CD14-positive monocyte (primary cell): ENCODE results near the gene TRIM45. TPM values are rescaled to one million over a fixed set of nuclear protein-coding genes. Genes with fewer than 3 reads are reported as not detected.

Experiments
- DNase-seq, 3 donors: peaks; one replicate each; pipeline ENCODE4 v3.0.0-alpha.2; 2011 to 2022
- H2AFZ ChIP-seq: 2 replicates; pipeline ENCODE4 v1.6.0; 2012; ENCODE audit warnings: mild to moderate bottlenecking, low read depth, low read length, inconsistent platforms; ENCODE audit not compliant: insufficient read depth, poor library complexity, severe bottlenecking
- H3K27ac ChIP-seq, 2 donors: 1 replicate in 1 of 2; 2 replicates in 1 of 2; pipeline ENCODE4 v1.5.1; 2012 to 2013; ENCODE audit warnings: low read length in 2 of 2, control low read depth in 1 of 2, inconsistent platforms in 1 of 2, low read depth in 1 of 2, mild to moderate bottlenecking in 1 of 2
- H3K27me3 ChIP-seq, 2 donors: one replicate each; pipeline versions ENCODE4 v1.6.0 to v1.6.1; 2011 to 2013; ENCODE audit warnings: low read length in 2 of 2; ENCODE audit not compliant: control insufficient read depth in 2 of 2, insufficient read depth in 2 of 2
- H3K36me3 ChIP-seq, 2 donors: replicated peaks in 1 of 2; 1 replicate in 1 of 2; 2 replicates in 1 of 2; pipeline versions ENCODE4 v1.5.1 to v1.6.1; 2012 to 2013; ENCODE audit warnings: low read length in 2 of 2, control low read depth in 1 of 2, inconsistent platforms in 1 of 2, mild to moderate bottlenecking in 1 of 2; ENCODE audit not compliant: insufficient read depth in 2 of 2, control insufficient read depth in 1 of 2
- H3K4me1 ChIP-seq, 2 donors: 1 replicate in 1 of 2; 2 replicates in 1 of 2; pipeline versions ENCODE4 v1.5.1 to v1.6.1; 2012 to 2013; ENCODE audit warnings: low read length in 2 of 2, control low read depth in 1 of 2, inconsistent platforms in 1 of 2, mild to moderate bottlenecking in 1 of 2, moderate library complexity in 1 of 2; ENCODE audit not compliant: insufficient read depth in 2 of 2, control insufficient read depth in 1 of 2
- H3K4me2 ChIP-seq: replicated peaks from 2 replicates; pipeline ENCODE3; 2012; ENCODE audit warnings: low read length, moderate library complexity, mild to moderate bottlenecking; ENCODE audit not compliant: poor library complexity, severe bottlenecking; ENCODE audit errors: extremely low read depth
- H3K4me3 ChIP-seq, 3 experiments: fragments of 200-600 bp in 1 of 3; sonication (generic) in 1 of 3; replicated peaks in 1 of 3; 1 replicate in 2 of 3; 2 replicates in 1 of 3; pipeline ENCODE4 v1.5.1; 2011 to 2013; ENCODE audit warnings: low read length in 3 of 3, mild to moderate bottlenecking in 3 of 3, control low read depth in 2 of 3, low read depth in 2 of 3, inconsistent platforms in 1 of 3, moderate library complexity in 1 of 3
- H3K79me2 ChIP-seq: 2 replicates; pipeline ENCODE4 v1.6.0; 2012; ENCODE audit warnings: mild to moderate bottlenecking, control low read depth, inconsistent platforms, low read length, moderate library complexity; ENCODE audit not compliant: insufficient read depth
- H3K9ac ChIP-seq: 2 replicates; pipeline ENCODE4 v1.6.0; 2017; ENCODE audit warnings: low read length, mild to moderate bottlenecking; ENCODE audit not compliant: insufficient read depth, poor library complexity, severe bottlenecking
- H3K9me3 ChIP-seq, 2 donors: replicated peaks in 1 of 2; 1 replicate in 1 of 2; 2 replicates in 1 of 2; pipeline versions ENCODE4 v1.5.1 to v1.6.1; 2012 to 2013; ENCODE audit warnings: low read length in 2 of 2, control low read depth in 1 of 2; ENCODE audit not compliant: control insufficient read depth in 1 of 2, insufficient read depth in 1 of 2
- H4K20me1 ChIP-seq: 2 replicates; pipeline ENCODE4 v1.6.0; 2012; ENCODE audit warnings: mild to moderate bottlenecking, low read length, control low read depth, moderate library complexity; ENCODE audit not compliant: insufficient read depth
- H3K27ac Mint-ChIP-seq, 7 donors: one replicate each; pipeline ENCODE4 v1.8.0; 2020; ENCODE audit warnings: mild to moderate bottlenecking in 7 of 7, mixed read lengths in 7 of 7, moderate library complexity in 6 of 7, inconsistent platforms in 2 of 7
- H3K27me3 Mint-ChIP-seq, 3 donors: one replicate each; pipeline ENCODE4 v1.8.0; 2021 to 2022; ENCODE audit warnings: low read depth in 3 of 3, mild to moderate bottlenecking in 3 of 3, mixed read lengths in 3 of 3, moderate library complexity in 3 of 3, inconsistent platforms in 1 of 3
- H3K36me3 Mint-ChIP-seq, 2 donors: one replicate each; pipeline ENCODE4 v1.8.0; 2020; ENCODE audit warnings: mixed read lengths in 2 of 2, inconsistent platforms in 1 of 2, mild to moderate bottlenecking in 1 of 2
- H3K4me1 Mint-ChIP-seq: one replicate; pipeline ENCODE4 v1.8.0; 2020; ENCODE audit warnings: mild to moderate bottlenecking, mixed read lengths
- H3K4me3 Mint-ChIP-seq, 2 donors: one replicate each; pipeline ENCODE4 v1.8.0; 2020; ENCODE audit warnings: mild to moderate bottlenecking in 2 of 2, mixed read lengths in 2 of 2, moderate library complexity in 1 of 2
- H3K9me3 Mint-ChIP-seq, 7 donors: one replicate each; pipeline ENCODE4 v1.8.0; 2020 to 2022; ENCODE audit warnings: mixed read lengths in 7 of 7, mild to moderate bottlenecking in 6 of 7, moderate library complexity in 6 of 7, inconsistent platforms in 2 of 7
- CTCF ChIP-seq: fragments of 200-600 bp; IDR thresholded peaks from one replicate; pipeline ENCODE4 v1.8.0; 2022; ENCODE audit warnings: antibody characterized with exemption, mild to moderate bottlenecking
- WGBS: methylation state at CpG from one replicate; pipeline ENCODE4 v1.1.5; 2013; ENCODE audit warnings: missing lambda C conversion rate; ENCODE audit not compliant: insufficient coverage; 5-methylcytosine and 5-hydroxymethylcytosine counted together
- intact Hi-C, 2 donors: fragments of 100-400 bp; cut with micrococcal nuclease; formaldehyde crosslinking; loops; one replicate each; pipeline versions ENCODE4 v1.15.0 to v1.15.1; 2023
- polyA plus RNA-seq, 3 donors: library from polyadenylated mRNA; depleted of rRNA in 1 of 3; unstranded in 2 of 3; stranded (reverse) in 1 of 3; fragments of 300-500 nt in 2 of 3; fragments of >200 nt in 1 of 3; fragmentation: Illumina TruSeq in 2 of 3; gene quantifications; 1 replicate in 2 of 3; 2 replicates in 1 of 3; pipeline ENCODE4 v1.2.3, GENCODE V29; 2012 to 2021

Gene TRIM45
- polyA plus RNA-seq, 3 donors, result 0.85 to 1.4 TPM; not detected in 1

- no peaks in the 10 kb centered on the region for H3K36me3 Mint-ChIP-seq
Observed at GRCh38 chr1:117169871-117170596, 48.5 kb upstream of the TRIM45 start.

GRCh38 chr1:117167402-117167801 lies 45.9 kb upstream of the TRIM45 start:
- Histone ChIP-seq H3K4me2 (no peak overlapping the region), H3K9me3 (no peaks in the 10 kb centered on the region), H3K27me3 (no peaks in the 10 kb centered on the region), H2AFZ (no peak overlapping the region), H3K79me2 (no peaks in the 10 kb centered on the region), H4K20me1 (no peaks in the 10 kb centered on the region), H3K4me1 (no peaks in the 10 kb centered on the region), H3K27ac (no peak overlapping the region), H3K36me3 (no peaks in the 10 kb centered on the region), H3K4me3 (no peak overlapping the region), H3K9ac (no peak overlapping the region)
- Mint-ChIP-seq H3K9me3 (peaks cover 0 to 12% (median 4%) of the 10 kb centered on the region in 7 donors), H3K4me1 (no peaks in the 10 kb centered on the region), H3K36me3 (no peaks in the 10 kb centered on the region), H3K27me3 (peaks cover 0 to 3% (median 3%) of the 10 kb centered on the region in 3 donors), H3K27ac (no peak overlapping the region), H3K4me3 (no peak overlapping the region)
- intact Hi-C loops, result no loop called here
- no peak for DNase-seq
- no peak for TF ChIP-seq CTCF

More at GRCh38 chr1:117169871-117170596, 48.5 kb upstream of the TRIM45 start:
- Mint-ChIP-seq H3K9me3 (peaks cover 0 to 10% (median 4%) of the 10 kb centered on the region in 7 donors), H3K27ac (no peak overlapping the region), H3K4me1 (no peaks in the 10 kb centered on the region), H3K27me3 (peaks cover 0 to 5% (median 0%) of the 10 kb centered on the region in 3 donors), H3K4me3 (no peak overlapping the region)
- H3K27me3 ChIP-seq, result no peaks in the 10 kb centered on the region
- intact Hi-C loops, result no loop called here
- H3K27ac ChIP-seq, result no peak overlapping the region
- no peak for DNase-seq
- whole genome bisulfite sequencing, result 60% methylated on average over 1 of the region's 4 CpGs
- H3K9ac ChIP-seq, result no peak overlapping the region
- H3K9me3 ChIP-seq, result no peaks in the 10 kb centered on the region
- no peaks in the 10 kb centered on the region for H3K79me2 ChIP-seq
- H3K4me2 ChIP-seq, result no peak overlapping the region
- no peak overlapping the region for H2AFZ ChIP-seq
- no peaks in the 10 kb centered on the region for H3K4me1 ChIP-seq
- H3K36me3 ChIP-seq, result no peaks in the 10 kb centered on the region
- no peak overlapping the region for H3K4me3 ChIP-seq
- TF ChIP-seq CTCF, result no peak
- H4K20me1 ChIP-seq, result no peaks in the 10 kb centered on the region
